Fibroblast of pulmonary artery (primary cell): Measurements from ENCODE around the gene IPP.
A peak's percentile ranks its signal among the peaks of the same experiment; 100 is the strongest.

Source experiments
- DNase-seq: peaks from one replicate; pipeline ENCODE4 v3.0.0-alpha.2; 2010; ENCODE audit warnings: low read depth
- H3K4me3 ChIP-seq: replicated peaks from 2 replicates; pipeline ENCODE4 v1.5.1; 2011; ENCODE audit warnings: low read depth, mild to moderate bottlenecking, control low read depth, low read length, moderate library complexity
- TF ChIP-seq, protein P1 (sequence below): IDR thresholded peaks from 2 replicates; pipeline ENCODE4 v1.5.1; 2011; ENCODE audit warnings: mild to moderate bottlenecking, control low read depth, low read length, inconsistent platforms; ENCODE audit errors: missing control alignments

Gene IPP

GRCh38 chr1:45787905-45788304, 37.5 kb upstream of the IPP start:
- no peak for DNase-seq
- no peak overlapping the region for H3K4me3 ChIP-seq
- TF ChIP-seq, protein P1, sequence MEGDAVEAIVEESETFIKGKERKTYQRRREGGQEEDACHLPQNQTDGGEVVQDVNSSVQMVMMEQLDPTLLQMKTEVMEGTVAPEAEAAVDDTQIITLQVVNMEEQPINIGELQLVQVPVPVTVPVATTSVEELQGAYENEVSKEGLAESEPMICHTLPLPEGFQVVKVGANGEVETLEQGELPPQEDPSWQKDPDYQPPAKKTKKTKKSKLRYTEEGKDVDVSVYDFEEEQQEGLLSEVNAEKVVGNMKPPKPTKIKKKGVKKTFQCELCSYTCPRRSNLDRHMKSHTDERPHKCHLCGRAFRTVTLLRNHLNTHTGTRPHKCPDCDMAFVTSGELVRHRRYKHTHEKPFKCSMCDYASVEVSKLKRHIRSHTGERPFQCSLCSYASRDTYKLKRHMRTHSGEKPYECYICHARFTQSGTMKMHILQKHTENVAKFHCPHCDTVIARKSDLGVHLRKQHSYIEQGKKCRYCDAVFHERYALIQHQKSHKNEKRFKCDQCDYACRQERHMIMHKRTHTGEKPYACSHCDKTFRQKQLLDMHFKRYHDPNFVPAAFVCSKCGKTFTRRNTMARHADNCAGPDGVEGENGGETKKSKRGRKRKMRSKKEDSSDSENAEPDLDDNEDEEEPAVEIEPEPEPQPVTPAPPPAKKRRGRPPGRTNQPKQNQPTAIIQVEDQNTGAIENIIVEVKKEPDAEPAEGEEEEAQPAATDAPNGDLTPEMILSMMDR, result no peak

DNA sequence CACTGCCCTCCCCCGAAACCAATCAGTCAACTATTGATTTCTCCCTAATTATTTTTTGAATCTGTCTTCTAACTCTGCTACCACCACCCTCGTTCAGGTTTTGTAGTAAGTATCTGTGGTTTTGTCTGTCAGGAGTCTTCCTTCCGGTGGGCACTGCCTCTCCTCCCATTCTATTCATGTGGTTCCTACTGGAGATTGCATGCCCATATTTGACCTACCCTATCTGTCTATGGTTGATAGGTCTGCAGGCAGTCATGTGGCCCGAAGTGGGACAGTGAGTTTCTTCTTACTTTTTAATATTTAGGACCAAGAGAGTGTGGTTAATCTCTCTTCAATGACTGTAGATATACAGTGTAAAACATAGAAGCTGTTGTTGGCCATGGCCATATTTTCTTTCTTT, 35.1 kb upstream of the IPP start:
- DNase-seq, result no peak
- TF ChIP-seq, protein P1, result no peak
- H3K4me3 ChIP-seq, result no peak overlapping the region

GRCh38 chr1:45775794-45776193, 25.3 kb upstream of the IPP start:
- no peak overlapping the region for H3K4me3 ChIP-seq
- TF ChIP-seq, protein P1, result no peak
- DNase-seq, result no peak

DNA sequence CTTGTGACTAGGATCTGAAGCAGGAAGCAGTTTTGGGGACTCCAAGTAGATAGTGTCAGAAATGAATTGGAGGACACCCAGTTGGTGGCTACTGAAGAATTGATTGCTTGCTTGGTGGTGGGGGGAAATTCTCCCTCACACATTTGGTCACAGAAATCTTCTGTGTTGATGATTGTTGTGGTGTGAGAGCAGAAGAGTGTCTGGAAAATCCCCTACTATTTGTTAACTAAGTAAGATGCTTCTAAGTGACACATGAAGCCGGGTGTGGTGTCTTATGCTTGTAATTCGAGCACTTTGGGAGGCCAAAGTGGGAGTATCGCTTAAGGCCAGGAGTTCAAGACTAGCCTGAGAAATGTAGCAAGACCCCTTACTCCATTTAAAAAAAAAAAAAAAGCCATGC, 22.5 kb upstream of the IPP start:
- TF ChIP-seq, protein P1, result no peak
- no peak for DNase-seq
- H3K4me3 ChIP-seq, result no peak overlapping the region

- DNase-seq, result peak; percentile 21
- TF ChIP-seq, protein P1, result no peak
These were observed 18.9 kb upstream of the IPP start for GRCh38 chr1:45769261-45769932.

DNA sequence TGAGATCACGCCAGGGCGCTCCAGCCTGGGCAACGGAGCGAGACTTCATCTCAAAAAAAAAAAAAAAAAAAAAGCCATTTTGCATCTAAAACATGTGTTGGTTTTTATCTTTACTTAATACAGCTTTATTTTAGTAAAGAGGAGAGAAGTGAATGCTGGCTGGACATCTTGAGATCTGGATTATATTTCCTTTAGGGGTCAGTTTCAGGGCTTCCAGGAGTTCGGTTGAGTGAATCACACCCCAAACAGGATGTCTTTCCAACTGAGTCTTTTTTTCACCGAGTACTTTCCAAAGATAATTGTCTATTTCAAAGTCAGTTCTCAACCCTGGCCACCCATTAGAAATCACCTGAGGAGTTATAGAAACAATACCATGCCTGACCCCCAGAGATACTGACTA, 16.6 kb upstream of the IPP start:
- TF ChIP-seq, protein P1, result no peak
- no peak overlapping the region for H3K4me3 ChIP-seq
- peak; percentile 9 for DNase-seq

More at GRCh38 chr1:45769261-45769932, 18.9 kb upstream of the IPP start:
- no peak overlapping the region for H3K4me3 ChIP-seq

DNA sequence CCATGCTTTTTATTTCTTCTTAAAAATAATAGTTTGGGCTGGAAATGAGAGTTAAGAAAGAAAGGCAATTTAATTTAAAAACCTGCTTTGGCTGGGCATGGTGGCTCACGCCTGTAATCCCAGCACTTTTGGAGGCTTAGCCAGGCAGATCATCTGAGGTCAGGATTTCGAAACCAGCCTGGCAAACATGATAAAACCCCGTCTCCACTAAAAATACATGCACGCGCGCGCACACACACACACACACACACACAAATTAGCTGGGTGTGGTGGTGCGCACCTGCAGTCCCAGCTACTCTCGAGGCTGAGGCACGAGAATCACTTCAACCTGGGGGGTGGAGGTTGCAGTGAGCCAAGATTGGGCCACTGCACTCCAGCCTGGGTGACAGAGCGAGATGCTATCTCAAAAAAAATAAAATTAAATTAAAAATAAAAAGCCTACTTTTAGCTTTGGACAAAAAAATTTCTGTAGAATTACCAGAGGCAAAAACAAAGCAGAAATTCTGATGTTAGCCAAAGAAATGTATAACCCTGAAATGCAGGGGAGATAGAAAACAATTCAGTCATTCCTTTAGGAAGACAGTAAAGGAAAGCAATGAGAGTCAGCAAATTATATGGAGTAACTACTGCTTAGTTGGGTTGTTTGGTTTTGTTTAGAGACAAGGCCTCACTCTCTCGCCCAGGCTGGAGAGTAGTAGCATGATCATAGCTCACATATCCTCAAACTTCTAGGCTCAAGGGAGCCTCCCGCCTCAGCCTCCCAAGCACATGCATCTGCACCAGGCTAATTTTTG, 15.7 kb upstream of the IPP start:
- TF ChIP-seq, protein P1, result no peak
- no peak for DNase-seq

More for the DNA sequence above, 15.7 kb upstream of the IPP start:
- H3K4me3 ChIP-seq, result no peak overlapping the region
